Measurements from ENCODE around the gene TBCEL.

The TBCEL gene

GRCh38 chr11:121042296-121042695 lies 18.4 kb downstream of the TBCEL start:
- TF ChIP-seq, protein P1, sequence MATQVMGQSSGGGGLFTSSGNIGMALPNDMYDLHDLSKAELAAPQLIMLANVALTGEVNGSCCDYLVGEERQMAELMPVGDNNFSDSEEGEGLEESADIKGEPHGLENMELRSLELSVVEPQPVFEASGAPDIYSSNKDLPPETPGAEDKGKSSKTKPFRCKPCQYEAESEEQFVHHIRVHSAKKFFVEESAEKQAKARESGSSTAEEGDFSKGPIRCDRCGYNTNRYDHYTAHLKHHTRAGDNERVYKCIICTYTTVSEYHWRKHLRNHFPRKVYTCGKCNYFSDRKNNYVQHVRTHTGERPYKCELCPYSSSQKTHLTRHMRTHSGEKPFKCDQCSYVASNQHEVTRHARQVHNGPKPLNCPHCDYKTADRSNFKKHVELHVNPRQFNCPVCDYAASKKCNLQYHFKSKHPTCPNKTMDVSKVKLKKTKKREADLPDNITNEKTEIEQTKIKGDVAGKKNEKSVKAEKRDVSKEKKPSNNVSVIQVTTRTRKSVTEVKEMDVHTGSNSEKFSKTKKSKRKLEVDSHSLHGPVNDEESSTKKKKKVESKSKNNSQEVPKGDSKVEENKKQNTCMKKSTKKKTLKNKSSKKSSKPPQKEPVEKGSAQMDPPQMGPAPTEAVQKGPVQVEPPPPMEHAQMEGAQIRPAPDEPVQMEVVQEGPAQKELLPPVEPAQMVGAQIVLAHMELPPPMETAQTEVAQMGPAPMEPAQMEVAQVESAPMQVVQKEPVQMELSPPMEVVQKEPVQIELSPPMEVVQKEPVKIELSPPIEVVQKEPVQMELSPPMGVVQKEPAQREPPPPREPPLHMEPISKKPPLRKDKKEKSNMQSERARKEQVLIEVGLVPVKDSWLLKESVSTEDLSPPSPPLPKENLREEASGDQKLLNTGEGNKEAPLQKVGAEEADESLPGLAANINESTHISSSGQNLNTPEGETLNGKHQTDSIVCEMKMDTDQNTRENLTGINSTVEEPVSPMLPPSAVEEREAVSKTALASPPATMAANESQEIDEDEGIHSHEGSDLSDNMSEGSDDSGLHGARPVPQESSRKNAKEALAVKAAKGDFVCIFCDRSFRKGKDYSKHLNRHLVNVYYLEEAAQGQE (IDR thresholded peaks at IDR 0.05; ENCODE audit: insufficient replicate concordance, low read depth), result no peak
- TF ChIP-seq POLR2AphosphoS5 (IDR thresholded peaks at IDR 0.05; ENCODE audit: low read depth), result no peak
- TF ChIP-seq GABPA (IDR thresholded peaks at IDR 0.05; ENCODE audit: low read depth), result no peak
- TF ChIP-seq SPI1 (IDR thresholded peaks at IDR 0.05; ENCODE audit: borderline replicate concordance, low read depth), result no peak
- TF ChIP-seq, protein P2, sequence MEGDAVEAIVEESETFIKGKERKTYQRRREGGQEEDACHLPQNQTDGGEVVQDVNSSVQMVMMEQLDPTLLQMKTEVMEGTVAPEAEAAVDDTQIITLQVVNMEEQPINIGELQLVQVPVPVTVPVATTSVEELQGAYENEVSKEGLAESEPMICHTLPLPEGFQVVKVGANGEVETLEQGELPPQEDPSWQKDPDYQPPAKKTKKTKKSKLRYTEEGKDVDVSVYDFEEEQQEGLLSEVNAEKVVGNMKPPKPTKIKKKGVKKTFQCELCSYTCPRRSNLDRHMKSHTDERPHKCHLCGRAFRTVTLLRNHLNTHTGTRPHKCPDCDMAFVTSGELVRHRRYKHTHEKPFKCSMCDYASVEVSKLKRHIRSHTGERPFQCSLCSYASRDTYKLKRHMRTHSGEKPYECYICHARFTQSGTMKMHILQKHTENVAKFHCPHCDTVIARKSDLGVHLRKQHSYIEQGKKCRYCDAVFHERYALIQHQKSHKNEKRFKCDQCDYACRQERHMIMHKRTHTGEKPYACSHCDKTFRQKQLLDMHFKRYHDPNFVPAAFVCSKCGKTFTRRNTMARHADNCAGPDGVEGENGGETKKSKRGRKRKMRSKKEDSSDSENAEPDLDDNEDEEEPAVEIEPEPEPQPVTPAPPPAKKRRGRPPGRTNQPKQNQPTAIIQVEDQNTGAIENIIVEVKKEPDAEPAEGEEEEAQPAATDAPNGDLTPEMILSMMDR (IDR thresholded peaks at IDR 0.05; ENCODE audit: insufficient read depth, low read length), result no peak
- Histone ChIP-seq H3K27me3 (ENCODE audit: insufficient read depth, poor library complexity, severe bottlenecking) (no peaks in the 10 kb centered on the region), H3K4me3 (replicated peaks; ENCODE audit: insufficient read depth, low read length) (no peak overlapping the region), H3K27ac (replicated peaks) (no peak overlapping the region)
- no peak for DNase-seq (ENCODE audit: low read depth in 1 of 2, low spot score in 1 of 2)

- no peak for TF ChIP-seq SPI1 (IDR thresholded peaks at IDR 0.05; ENCODE audit: borderline replicate concordance, low read depth)
- no peak for DNase-seq (ENCODE audit: low read depth in 1 of 2, low spot score in 1 of 2)
- Histone ChIP-seq H3K27me3 (ENCODE audit: insufficient read depth, poor library complexity, severe bottlenecking) (no peaks in the 10 kb centered on the region), H3K27ac (replicated peaks) (no peak overlapping the region), H3K4me3 (replicated peaks; ENCODE audit: insufficient read depth, low read length) (no peak overlapping the region)
These were observed 24.0 kb downstream of the TBCEL start for GRCh38 chr11:121047926-121048325.

- TF ChIP-seq, protein P1 (IDR thresholded peaks at IDR 0.05; ENCODE audit: insufficient replicate concordance, low read depth), result no peak
- no peak overlapping the region for H3K4me3 ChIP-seq (replicated peaks; ENCODE audit: insufficient read depth, low read length)
- H3K27me3 ChIP-seq (ENCODE audit: insufficient read depth, poor library complexity, severe bottlenecking), result no peaks in the 10 kb centered on the region
- no peak for DNase-seq (ENCODE audit: low read depth in 1 of 2, low spot score in 1 of 2)
- H3K27ac ChIP-seq (replicated peaks), result no peak overlapping the region
These were observed 24.7 kb downstream of the TBCEL start for GRCh38 chr11:121048464-121049233.

DNA sequence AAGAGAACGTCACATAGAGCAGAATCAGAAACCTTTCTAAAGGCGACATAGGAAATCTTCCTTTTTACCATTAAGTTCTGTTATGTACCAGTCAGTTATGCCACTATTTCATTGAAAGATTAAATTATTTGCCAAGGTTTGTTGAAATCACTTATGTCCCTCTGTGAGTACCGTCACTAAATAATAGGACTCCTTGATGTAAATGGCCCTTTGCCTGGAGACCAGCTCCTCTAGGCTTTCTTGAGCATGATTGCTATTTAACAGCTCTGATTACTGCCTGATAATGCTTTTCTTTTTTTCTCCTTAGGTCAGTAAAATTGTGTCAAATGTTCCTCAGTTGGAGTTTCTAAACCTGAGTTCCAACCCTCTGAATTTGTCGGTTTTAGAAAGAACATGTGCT lies 29.3 kb downstream of the TBCEL start:
- DNase-seq (ENCODE audit: low read depth in 1 of 2, low spot score in 1 of 2), result no peak
- TF ChIP-seq POLR2AphosphoS5 (IDR thresholded peaks at IDR 0.05; ENCODE audit: low read depth), result no peak
- TF ChIP-seq SPI1 (IDR thresholded peaks at IDR 0.05; ENCODE audit: borderline replicate concordance, low read depth), result no peak
- TF ChIP-seq, protein P1 (IDR thresholded peaks at IDR 0.05; ENCODE audit: insufficient replicate concordance, low read depth), result no peak
- TF ChIP-seq, protein P2 (IDR thresholded peaks at IDR 0.05; ENCODE audit: insufficient read depth, low read length), result no peak
- TF ChIP-seq GABPA (IDR thresholded peaks at IDR 0.05; ENCODE audit: low read depth), result no peak
- Histone ChIP-seq H3K27ac (replicated peaks) (no peak overlapping the region), H3K27me3 (ENCODE audit: insufficient read depth, poor library complexity, severe bottlenecking) (no peaks in the 10 kb centered on the region), H3K4me3 (replicated peaks; ENCODE audit: insufficient read depth, low read length) (no peak overlapping the region)
